ENCODE data around the gene KCNK7.

The KCNK7 gene

GRCh38 chr11:65625628-65626342, 30.2 kb upstream of the KCNK7 start:
- DNase-seq, result no peak

GRCh38 chr11:65624931-65625627, 29.5 kb upstream of the KCNK7 start:
- no peak for DNase-seq

- no peak for DNase-seq
These were observed 28.4 kb upstream of the KCNK7 start for GRCh38 chr11:65623852-65624616.

GRCh38 chr11:65623177-65623576, 27.6 kb upstream of the KCNK7 start:
- no peak for DNase-seq

GRCh38 chr11:65622011-65622410, 26.4 kb upstream of the KCNK7 start:
- DNase-seq, result no peak

- DNase-seq, result no peak
These were observed 25.9 kb upstream of the KCNK7 start for GRCh38 chr11:65621460-65621859.

GRCh38 chr11:65620666-65621065, 25.1 kb upstream of the KCNK7 start:
- DNase-seq, result no peak

GRCh38 chr11:65619281-65619928, 23.8 kb upstream of the KCNK7 start:
- no peak for DNase-seq

- DNase-seq, result no peak
These were observed 23.2 kb upstream of the KCNK7 start for GRCh38 chr11:65618763-65619162.

GRCh38 chr11:65617990-65618751, 22.6 kb upstream of the KCNK7 start:
- DNase-seq, result no peak

GRCh38 chr11:65617136-65617850, 21.7 kb upstream of the KCNK7 start:
- DNase-seq, result no peak

GRCh38 chr11:65616575-65617001, 21.0 kb upstream of the KCNK7 start:
- no peak for DNase-seq

- no peak for DNase-seq
These were observed 20.5 kb upstream of the KCNK7 start for GRCh38 chr11:65615950-65616574.

GRCh38 chr11:65615229-65615949, 19.8 kb upstream of the KCNK7 start, which contains the start of gene PCNX3:
Gene PCNX3, plus strand, starts transcription at chr11:65615776. Its CDS starts 536 bp downstream, at chr11:65616312.
- peak; percentile 99 for DNase-seq

- no peak for DNase-seq
These were observed 17.7 kb upstream of the KCNK7 start for GRCh38 chr11:65613091-65613928.

GRCh38 chr11:65612691-65613090, 17.1 kb upstream of the KCNK7 start:
- no peak for DNase-seq

GRCh38 chr11:65611758-65612603, 16.4 kb upstream of the KCNK7 start:
- no peak for DNase-seq

- no peak for DNase-seq
These were observed 15.6 kb upstream of the KCNK7 start for GRCh38 chr11:65611028-65611757.

All from NCI-H1436 treated with DMSO at 0.1 percent for 48 hours (cell line).